HEK293 (cell line): ENCODE measurements around the gene PER1.

Experiments
- BCL11B ChIP-seq: fragments of 450-650 bp; formaldehyde crosslinking; IDR thresholded peaks from 2 replicates; pipeline ENCODE4 v1.5.1; 2016; ENCODE audit warnings: low read depth, missing biosample characterization, missing genetic modification characterization
- ELK4 ChIP-seq: IDR thresholded peaks from 2 replicates; pipeline ENCODE4 v1.6.1; 2011; ENCODE audit warnings: mild to moderate bottlenecking, low read depth, low read length, borderline replicate concordance
- GLI2 ChIP-seq: fragments of 450-650 bp; formaldehyde crosslinking; IDR thresholded peaks from 2 replicates; pipeline ENCODE4; 2017; ENCODE audit warnings: missing biosample characterization, missing genetic modification characterization, low read depth, borderline replicate concordance
- KLF17 ChIP-seq: fragments of 450-650 bp; formaldehyde crosslinking; IDR thresholded peaks from 2 replicates; pipeline ENCODE4 v1.5.1; 2016; ENCODE audit warnings: missing biosample characterization, missing genetic modification characterization
- RBAK ChIP-seq: fragments of 450-650 bp; formaldehyde crosslinking; IDR thresholded peaks from 2 replicates; pipeline ENCODE4 v1.5.1; 2016; ENCODE audit warnings: missing biosample characterization, missing genetic modification characterization
- SCRT2 ChIP-seq: fragments of 450-650 bp; formaldehyde crosslinking; IDR thresholded peaks from 2 replicates; pipeline ENCODE4 v1.5.1; 2016; ENCODE audit warnings: missing biosample characterization, missing genetic modification characterization
- SP2 ChIP-seq: fragments of 450-650 bp; formaldehyde crosslinking; IDR thresholded peaks from 2 replicates; pipeline ENCODE4 v1.5.1; 2016; ENCODE audit warnings: missing biosample characterization, missing genetic modification characterization
- SP3 ChIP-seq: fragments of 450-650 bp; formaldehyde crosslinking; IDR thresholded peaks from 2 replicates; pipeline ENCODE4 v1.5.1; 2016; ENCODE audit warnings: missing biosample characterization, missing genetic modification characterization
- TRIM28 ChIP-seq: IDR thresholded peaks from 2 replicates; pipeline ENCODE4 v1.6.1; 2011; ENCODE audit warnings: low read length, control low read depth, borderline replicate concordance
- WT1 ChIP-seq: fragments of 450-650 bp; formaldehyde crosslinking; IDR thresholded peaks from 2 replicates; pipeline ENCODE4 v1.5.1; 2016; ENCODE audit warnings: missing biosample characterization, missing genetic modification characterization
- ZBTB1 ChIP-seq: fragments of 450-650 bp; formaldehyde crosslinking; IDR thresholded peaks from 2 replicates; pipeline ENCODE4 v1.5.1; 2016; ENCODE audit warnings: missing biosample characterization, missing genetic modification characterization
- ZBTB17 ChIP-seq: fragments of 450-650 bp; formaldehyde crosslinking; IDR thresholded peaks from 2 replicates; pipeline ENCODE4 v1.5.1; 2016; ENCODE audit warnings: missing biosample characterization, missing genetic modification characterization
- ZFHX2 ChIP-seq: fragments of 450-650 bp; formaldehyde crosslinking; conservative IDR thresholded peaks from 2 replicates; pipeline ENCODE4 v1.5.1; 2016; ENCODE audit warnings: missing biosample characterization, missing genetic modification characterization
- ZNF169 ChIP-seq: fragments of 450-650 bp; formaldehyde crosslinking; IDR thresholded peaks from 2 replicates; pipeline ENCODE4 v1.5.1; 2016; ENCODE audit warnings: missing biosample characterization, missing genetic modification characterization
- ZNF19 ChIP-seq: fragments of 450-650 bp; formaldehyde crosslinking; IDR thresholded peaks from 2 replicates; pipeline ENCODE4; 2016; ENCODE audit warnings: missing biosample characterization, missing genetic modification characterization, low read depth
- ZNF2 ChIP-seq: fragments of 450-650 bp; formaldehyde crosslinking; IDR thresholded peaks from 2 replicates; pipeline ENCODE4 v1.5.1; 2016; ENCODE audit warnings: missing biosample characterization, missing genetic modification characterization
- ZNF214 ChIP-seq: fragments of 450-650 bp; formaldehyde crosslinking; IDR thresholded peaks from 2 replicates; pipeline ENCODE4 v1.5.1; 2017; ENCODE audit warnings: missing biosample characterization, mild to moderate bottlenecking, missing genetic modification characterization, borderline replicate concordance
- ZNF239 ChIP-seq: fragments of 450-650 bp; formaldehyde crosslinking; IDR thresholded peaks from 2 replicates; pipeline ENCODE4 v1.5.1; 2016; ENCODE audit warnings: missing biosample characterization, missing genetic modification characterization
- ZNF24 ChIP-seq: fragments of 450-650 bp; formaldehyde crosslinking; IDR thresholded peaks from 2 replicates; pipeline ENCODE4 v1.5.1; 2016; ENCODE audit warnings: missing biosample characterization, missing genetic modification characterization
- ZNF274 ChIP-seq, 2 experiments: fragments of 200-500 bp in 1 of 2; fragments of 450-650 bp in 1 of 2; sonication (Bioruptor generic) in 1 of 2; formaldehyde crosslinking in 1 of 2; IDR thresholded peaks; 2 replicates each; pipeline versions ENCODE4 v1.5.1 to v1.6.1; 2014 to 2016; ENCODE audit warnings: borderline replicate concordance in 1 of 2, inconsistent platforms in 1 of 2, low read length in 1 of 2, missing biosample characterization in 1 of 2, missing genetic modification characterization in 1 of 2
- ZNF394 ChIP-seq: fragments of 450-650 bp; formaldehyde crosslinking; IDR thresholded peaks from 2 replicates; pipeline ENCODE4 v1.5.1; 2016; ENCODE audit warnings: missing biosample characterization, missing genetic modification characterization, mild to moderate bottlenecking, moderate library complexity, borderline replicate concordance
- ZNF433 ChIP-seq: fragments of 450-650 bp; formaldehyde crosslinking; IDR thresholded peaks from 2 replicates; pipeline ENCODE4 v1.5.1; 2016; ENCODE audit warnings: missing biosample characterization, missing genetic modification characterization, low read depth
- ZNF521 ChIP-seq: fragments of 450-650 bp; formaldehyde crosslinking; IDR thresholded peaks from 2 replicates; pipeline ENCODE4 v1.5.1; 2017; ENCODE audit warnings: missing biosample characterization, mild to moderate bottlenecking, missing genetic modification characterization
- ZNF529 ChIP-seq: fragments of 450-650 bp; formaldehyde crosslinking; IDR thresholded peaks from 2 replicates; pipeline ENCODE4 v1.5.1; 2017; ENCODE audit warnings: missing genetic modification characterization, missing biosample characterization; ENCODE audit not compliant: insufficient replicate concordance
- ZNF585B ChIP-seq: fragments of 450-650 bp; formaldehyde crosslinking; IDR thresholded peaks from 2 replicates; pipeline ENCODE4 v1.5.1; 2016; ENCODE audit warnings: missing biosample characterization, missing genetic modification characterization
- ZNF645 ChIP-seq: fragments of 450-650 bp; formaldehyde crosslinking; IDR thresholded peaks from 2 replicates; pipeline ENCODE4; 2016; ENCODE audit warnings: missing biosample characterization, missing genetic modification characterization
- ZNF654 ChIP-seq: fragments of 450-650 bp; formaldehyde crosslinking; IDR thresholded peaks from 2 replicates; pipeline ENCODE4 v1.5.1; 2016; ENCODE audit warnings: low read depth, missing biosample characterization, missing genetic modification characterization
- ZNF792 ChIP-seq: fragments of 450-650 bp; formaldehyde crosslinking; IDR thresholded peaks from 2 replicates; pipeline ENCODE4 v1.5.1; 2016; ENCODE audit warnings: missing biosample characterization, missing genetic modification characterization
- ZNF830 ChIP-seq: fragments of 450-650 bp; IDR thresholded peaks from 2 replicates; pipeline ENCODE4 v1.5.0; 2018; ENCODE audit warnings: missing biosample characterization, missing genetic modification characterization, low read depth, mild to moderate bottlenecking, moderate library complexity
- ZSCAN18 ChIP-seq: fragments of 450-650 bp; formaldehyde crosslinking; IDR thresholded peaks from 2 replicates; pipeline ENCODE4 v1.5.1; 2016; ENCODE audit warnings: missing biosample characterization, missing genetic modification characterization
- ZSCAN4 ChIP-seq: fragments of 450-650 bp; formaldehyde crosslinking; IDR thresholded peaks from 2 replicates; pipeline ENCODE4 v1.5.1; 2017; ENCODE audit warnings: missing biosample characterization, missing genetic modification characterization
- ZSCAN5A ChIP-seq: fragments of 450-650 bp; formaldehyde crosslinking; IDR thresholded peaks from 2 replicates; pipeline ENCODE4 v1.5.1; 2016; ENCODE audit warnings: missing biosample characterization, missing genetic modification characterization
- ZXDB ChIP-seq: fragments of 450-650 bp; formaldehyde crosslinking; IDR thresholded peaks from 2 replicates; pipeline ENCODE4 v1.5.1; 2016; ENCODE audit warnings: missing biosample characterization, missing genetic modification characterization

Gene PER1

GRCh38 chr17:8185582-8186445 is 33.6 kb upstream of the PER1 start (continued):
- TF ChIP-seq ZSCAN18 (no peak), ZNF24 (0 out of 2 replicates have a peak, but pooled peaks have one; percentile 17), ZNF169 (no peak), ZNF645 (tag by site-specific recombination) (no peak), ZBTB1 (tag by site-specific recombination) (no peak), ZSCAN5A (tag by site-specific recombination) (no peak), ZFHX2 (tag by site-specific recombination) (peak; percentile 26; the same call in 1 of the 2 replicates), ZBTB17 (tag by site-specific recombination) (peak; percentile 98), ZSCAN4 (tag by site-specific recombination) (no peak; the same call in 1 of the 2 replicates), ZNF521 (no peak), ZNF585B (tag by site-specific recombination) (no peak), BCL11B (tag by site-specific recombination) (peak; percentile 94), ZXDB (tag by site-specific recombination) (peak; percentile 15; the same call in 1 of the 2 replicates), ZNF214 (no peak), TRIM28 (no peak), WT1 (tag by site-specific recombination) (no peak), SCRT2 (no peak), ZNF654 (tag by site-specific recombination) (no peak), ZNF433 (tag by site-specific recombination) (no peak), ZNF394 (tag by site-specific recombination) (no peak), ZNF2 (tag by site-specific recombination) (peak; percentile 86), ZNF274 (IDR thresholded peaks at IDR 0.05; ENCODE audit: low read length) (no peak), ZNF274 (tag by site-specific recombination; IDR thresholded peaks at IDR 0.05; ENCODE audit: borderline replicate concordance) (no peak), ZNF792 (no peak), ELK4 (no peak), ZNF239 (tag by site-specific recombination) (no peak), ZNF529 (tag by site-specific recombination) (no peak), KLF17 (tag by site-specific recombination) (peak; percentile 80; the same call in 1 of the 2 replicates), ZNF830 (tag by site-specific recombination) (no peak; the same call in 1 of the 2 replicates), SP3 (tag by site-specific recombination) (0 out of 2 replicates have a peak, but pooled peaks have one; percentile 14), SP2 (no peak), GLI2 (tag by site-specific recombination) (no peak), ZNF19 (tag by site-specific recombination) (no peak), RBAK (no peak)
